DMS114 treated with DMSO at 0.1 percent for 48 hours (cell line): Measurements from ENCODE around the gene AFMID.
A peak's percentile ranks its signal among the peaks of the same experiment; 100 is the strongest.
"Not testable (repeated sequence)": the region's sequence is repeated elsewhere in the genome, so short reads cannot be mapped to it uniquely, and the experiment has no call there.

Experiments used
- DNase-seq: peaks from one replicate; lab custom pipeline; 2025; ENCODE audit not compliant: unreplicated experiment; lab: John Stamatoyannopoulos, UW

Gene AFMID, protein sequence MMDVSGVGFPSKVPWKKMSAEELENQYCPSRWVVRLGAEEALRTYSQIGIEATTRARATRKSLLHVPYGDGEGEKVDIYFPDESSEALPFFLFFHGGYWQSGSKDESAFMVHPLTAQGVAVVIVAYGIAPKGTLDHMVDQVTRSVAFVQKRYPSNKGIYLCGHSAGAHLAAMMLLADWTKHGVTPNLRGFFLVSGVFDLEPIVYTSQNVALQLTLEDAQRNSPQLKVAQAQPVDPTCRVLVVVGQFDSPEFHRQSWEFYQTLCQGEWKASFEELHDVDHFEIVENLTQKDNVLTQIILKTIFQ

DNA sequence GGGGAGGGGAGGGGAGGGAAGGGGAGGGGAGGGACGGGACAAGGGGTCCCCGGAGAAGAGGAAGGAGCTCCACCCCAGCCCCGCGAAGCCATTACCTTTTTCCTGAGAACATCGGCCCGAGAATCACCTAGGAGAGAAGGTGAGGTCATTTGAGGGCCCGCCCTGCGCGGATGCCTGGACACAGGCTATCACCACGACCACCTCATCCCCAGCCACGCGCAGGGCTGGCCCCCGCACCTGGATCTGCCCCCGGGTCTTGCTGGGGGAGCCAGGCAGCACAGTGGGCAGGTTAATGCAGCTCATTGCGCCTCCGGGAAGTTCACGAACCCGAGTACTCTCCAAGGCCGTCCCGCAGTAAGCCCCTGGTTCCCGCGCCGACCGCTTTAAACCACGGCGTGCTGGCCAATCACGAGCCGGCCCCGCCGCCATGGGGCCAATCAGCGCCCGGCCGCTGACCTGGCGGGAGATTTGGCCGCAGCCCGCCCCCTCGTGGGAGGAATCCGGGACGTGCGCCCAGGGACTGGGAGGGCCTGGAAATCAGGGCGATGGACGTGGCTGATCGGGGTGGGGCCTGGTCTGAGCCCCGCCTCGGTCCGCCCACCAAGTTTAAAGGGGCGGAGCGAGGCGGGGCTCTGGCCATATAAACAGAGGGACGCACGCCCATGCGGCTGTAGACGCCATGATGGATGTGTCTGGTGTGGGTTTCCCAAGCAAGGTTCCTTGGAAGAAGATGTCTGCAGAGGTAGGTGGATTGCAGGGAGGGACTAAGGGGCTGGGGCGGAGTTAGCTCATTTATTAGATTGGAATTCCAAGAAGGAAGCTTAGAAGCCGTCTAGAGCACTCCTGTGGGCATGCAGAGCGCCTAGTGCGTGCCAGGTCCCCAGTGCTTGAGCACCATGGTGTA, at the start of gene AFMID, which contains the start of gene TK1:
Gene AFMID (plus strand): TSS at position 671 of the 904 bp plus-strand sequence. CDS start 9 bp downstream, at position 680.
Gene TK1 (minus strand): TSS at position 361 of the 904 bp plus-strand sequence. CDS start 58 bp downstream, at position 303.
- DNase-seq: peak; percentile 90

GRCh38 chr17:78137392-78138203, 49.6 kb upstream of the AFMID start:
- no peak for DNase-seq

DNA sequence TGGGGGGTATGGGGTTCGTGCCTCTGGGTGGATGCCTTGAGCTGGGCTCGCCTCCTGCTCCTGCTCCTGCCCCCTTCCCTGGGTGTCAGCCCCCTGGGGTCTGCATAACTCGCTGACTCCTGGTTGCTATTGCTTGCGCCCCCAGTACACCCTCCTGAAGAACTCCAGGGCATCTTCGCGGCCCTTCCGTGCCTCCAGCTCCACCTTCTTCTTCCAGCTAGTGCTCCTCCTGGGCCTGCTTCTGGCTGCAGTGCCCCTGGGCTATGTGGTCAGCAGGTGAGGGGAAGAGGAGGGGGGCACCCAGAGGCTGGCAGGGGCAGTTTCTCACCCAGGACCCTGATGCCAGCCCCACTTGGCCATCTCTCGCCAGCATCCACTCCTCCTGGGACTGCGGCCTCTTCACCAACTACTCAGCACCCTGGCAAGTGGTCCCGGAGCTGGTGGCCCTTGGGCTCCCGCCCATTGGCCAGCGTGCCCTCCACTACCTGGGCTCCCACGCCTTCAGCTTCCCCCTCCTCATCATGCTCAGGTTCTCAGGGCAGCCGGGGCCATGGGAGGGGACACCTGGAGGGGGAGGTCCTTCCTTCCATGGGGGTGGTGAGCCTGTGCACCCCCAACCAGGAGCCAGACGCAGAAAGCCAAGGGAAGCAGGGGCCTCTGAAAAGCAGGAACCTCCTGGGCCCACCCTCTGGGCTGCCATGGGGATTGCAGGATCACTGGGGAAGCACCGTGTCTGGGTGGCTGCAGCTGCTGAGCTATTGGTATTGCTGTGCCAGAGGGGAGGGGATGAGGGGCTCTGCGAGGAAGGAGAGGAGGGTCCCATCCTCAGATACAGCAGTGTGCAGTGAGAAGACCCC, 48.7 kb upstream of the AFMID start:
- no peak for DNase-seq

- DNase-seq: not testable (repeated sequence)
Observed at GRCh38 chr17:78139861-78140168, 47.3 kb upstream of the AFMID start.

- peak; percentile 89 for DNase-seq
Observed at GRCh38 chr17:78140169-78141051, 46.8 kb upstream of the AFMID start.

DNA sequence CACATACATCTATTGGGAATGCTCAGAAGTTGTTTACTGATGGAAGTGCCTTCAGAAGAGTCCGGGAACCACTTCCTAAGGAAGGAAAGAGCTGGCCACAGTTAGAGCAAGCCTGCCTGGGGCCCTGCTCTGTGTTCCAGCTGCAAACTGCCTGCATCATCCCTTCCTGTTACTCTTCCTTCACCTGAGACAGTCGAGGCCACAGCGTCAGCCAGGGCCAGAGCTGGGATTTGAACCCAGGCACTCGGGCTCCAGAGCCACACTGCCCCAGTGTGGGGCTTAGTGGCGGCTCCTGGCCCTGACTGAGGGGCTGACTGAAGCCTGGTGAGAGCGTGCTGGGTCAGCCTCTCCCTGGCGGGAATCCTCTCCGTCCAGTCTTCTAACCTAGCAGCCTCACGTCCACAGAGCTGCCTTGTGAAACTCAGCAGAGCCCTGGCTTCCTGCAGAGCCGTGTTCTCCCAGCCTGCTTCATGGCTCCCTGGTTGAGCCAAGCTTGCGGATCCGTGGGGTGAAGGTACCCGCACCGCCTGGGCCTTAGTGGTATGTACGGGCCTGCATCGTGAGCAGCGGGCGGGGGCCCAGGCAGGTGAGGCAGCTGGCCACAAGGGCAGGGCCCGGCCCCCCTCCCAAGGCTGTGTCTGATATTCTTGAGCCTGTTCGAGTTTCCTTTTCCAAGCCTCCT, 45.6 kb upstream of the AFMID start:
- no peak for DNase-seq

DNA sequence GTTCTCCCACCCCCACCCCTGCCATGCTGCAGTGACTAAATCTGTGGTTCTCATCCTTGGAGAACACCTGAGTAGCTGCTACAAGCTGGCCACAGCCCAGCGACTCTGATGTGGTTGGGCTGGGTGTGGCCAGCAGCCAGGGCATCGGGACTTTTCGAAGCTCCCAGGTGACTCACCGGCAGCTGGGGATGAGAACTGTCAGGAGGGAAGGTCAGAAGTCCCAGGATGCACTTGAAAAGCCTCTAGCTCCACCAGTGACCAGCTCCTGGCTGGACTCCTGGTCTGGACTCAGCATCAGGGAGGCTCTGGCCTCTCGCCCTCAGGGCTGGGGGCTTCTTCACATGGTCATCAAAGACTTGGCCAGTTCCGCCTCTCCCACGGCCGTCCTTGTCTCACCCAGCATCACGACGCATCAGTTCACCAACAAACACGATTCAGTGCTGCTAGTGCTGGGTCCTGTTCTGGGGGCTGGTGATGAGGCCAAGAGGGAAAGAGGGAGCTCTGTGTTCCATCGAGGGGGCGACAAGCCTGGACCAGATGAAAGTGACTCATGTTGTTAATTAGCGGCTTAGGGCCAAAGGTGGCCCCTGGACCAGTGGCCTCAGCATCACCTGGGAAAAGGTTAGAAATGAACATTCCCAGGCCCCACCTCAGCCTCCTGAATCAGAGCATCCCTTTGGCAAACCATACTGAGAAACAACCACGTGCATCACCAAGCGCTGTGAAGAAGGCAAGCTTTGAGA, 44.9 kb upstream of the AFMID start:
- no peak for DNase-seq

DNA sequence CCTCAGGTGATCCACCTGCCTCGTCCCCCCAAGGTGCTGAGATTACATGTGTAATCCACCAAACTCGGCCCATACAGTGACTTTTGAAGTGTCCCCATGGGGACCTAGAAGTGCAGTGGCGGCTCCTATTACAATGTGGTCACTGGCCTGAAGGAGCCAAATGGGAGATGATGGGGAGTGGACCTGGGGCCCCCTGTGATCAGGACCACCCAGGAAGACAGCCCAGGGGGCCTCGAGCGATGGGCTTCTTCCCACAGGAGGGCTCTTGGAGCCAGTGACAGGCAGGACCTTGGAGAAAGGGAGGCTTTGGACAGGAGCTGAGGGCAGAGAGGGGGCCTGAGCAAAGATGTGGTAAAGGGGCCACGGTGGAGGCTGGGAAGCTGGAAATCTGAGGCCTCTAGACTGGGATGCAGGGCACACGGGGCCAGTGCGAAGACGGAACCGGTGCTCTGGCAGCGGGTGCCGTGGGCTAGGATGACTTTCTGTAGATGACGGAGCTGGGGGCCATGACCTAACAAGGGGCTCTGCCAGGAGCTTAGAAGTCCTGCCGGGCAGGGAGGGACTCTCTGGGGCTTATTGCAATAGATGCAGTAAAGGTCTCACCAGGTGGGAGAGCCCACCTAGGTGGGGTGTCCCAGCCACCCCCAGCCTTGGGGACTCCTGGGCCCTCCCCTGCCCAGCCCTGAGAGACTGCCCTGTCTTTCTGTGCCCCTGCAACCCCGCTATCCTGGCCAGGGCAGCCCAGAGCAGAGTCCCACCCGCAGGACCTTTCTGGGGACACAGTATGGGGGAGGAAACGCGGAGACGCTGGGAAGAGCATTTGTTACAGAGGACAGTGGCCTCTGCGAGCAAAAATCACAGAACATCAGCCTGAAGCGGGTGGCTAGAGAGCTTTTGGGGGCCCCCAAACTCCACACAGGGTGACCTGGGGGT, 43.7 kb upstream of the AFMID start:
- no peak for DNase-seq

- DNase-seq: no peak
Observed at GRCh38 chr17:78144147-78144719, 42.9 kb upstream of the AFMID start.

- DNase-seq: no peak
Observed at GRCh38 chr17:78144736-78145641, 42.2 kb upstream of the AFMID start.

DNA sequence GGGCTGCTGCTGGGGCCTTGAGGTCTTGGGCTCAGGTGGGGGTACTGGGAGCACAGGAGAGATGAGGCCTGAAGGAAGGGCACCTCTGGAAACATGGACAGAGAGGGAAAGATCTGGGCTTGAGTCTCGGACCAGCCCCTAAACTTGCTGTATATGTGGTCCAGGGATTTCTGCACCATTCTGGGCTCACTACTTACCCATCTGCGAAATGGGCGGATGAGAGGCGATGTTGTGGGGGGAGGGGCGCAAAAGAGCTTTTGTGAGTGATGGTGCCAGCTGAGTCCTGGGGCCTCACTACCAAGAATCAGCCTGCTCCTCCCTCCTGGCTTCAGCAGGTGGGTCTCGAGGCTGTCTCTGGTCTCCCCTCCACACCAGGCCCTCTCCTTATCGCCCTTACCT, 40.7 kb upstream of the AFMID start:
- DNase-seq: no peak

DNA sequence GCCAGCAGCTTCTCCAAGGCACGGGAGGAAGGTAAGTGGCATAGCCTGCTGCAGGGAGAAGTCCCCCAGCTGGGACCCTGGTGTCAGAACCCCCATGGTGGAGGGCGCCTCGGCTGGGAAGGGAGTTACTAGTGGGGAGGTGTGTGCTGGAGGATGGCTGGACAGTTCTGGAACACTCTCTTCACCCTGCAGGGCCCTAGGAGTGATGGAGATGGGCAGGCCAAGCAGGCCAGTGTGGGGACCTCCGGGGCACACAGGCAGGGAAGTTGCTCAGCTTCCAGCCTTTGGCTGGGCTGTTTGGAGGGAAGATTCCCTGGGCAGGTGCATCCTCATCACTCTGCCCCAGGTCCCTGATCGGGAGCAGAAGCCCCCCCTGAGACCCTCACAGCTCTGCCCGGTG, 40.3 kb upstream of the AFMID start:
- DNase-seq: no peak

DNA sequence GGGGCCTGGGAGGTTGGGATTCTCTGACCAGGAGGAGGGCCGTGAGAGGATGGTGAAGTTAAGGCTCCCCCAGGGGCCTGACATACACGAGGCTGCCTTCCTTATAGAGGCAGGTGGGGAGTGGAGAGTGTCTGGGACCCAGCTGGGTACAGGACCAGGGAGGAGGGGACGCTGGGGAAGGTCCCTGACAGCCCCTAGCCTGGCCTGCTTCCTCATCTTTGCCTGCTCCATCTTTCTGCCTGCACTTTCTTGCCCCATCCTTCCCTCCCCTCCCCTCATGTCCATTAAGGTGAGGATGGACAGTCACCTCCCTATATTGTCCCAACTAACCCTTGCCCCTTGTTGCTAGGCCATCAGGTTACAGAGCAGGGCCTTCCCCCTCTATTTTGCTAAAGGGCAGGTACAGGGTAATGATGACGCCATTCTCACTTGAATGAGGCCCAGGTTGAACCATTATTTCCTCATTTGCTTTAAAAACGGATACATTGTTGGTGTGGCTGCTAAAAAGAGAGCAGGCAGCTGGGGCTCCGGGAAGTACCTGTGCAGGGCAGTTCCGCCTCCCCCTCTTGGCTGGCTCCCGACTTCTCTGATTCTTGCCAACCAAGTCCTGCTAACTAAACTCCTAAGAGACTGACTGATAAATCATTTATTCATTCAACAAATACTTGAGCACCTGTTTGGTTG, 39.7 kb upstream of the AFMID start:
- DNase-seq: no peak

DNA sequence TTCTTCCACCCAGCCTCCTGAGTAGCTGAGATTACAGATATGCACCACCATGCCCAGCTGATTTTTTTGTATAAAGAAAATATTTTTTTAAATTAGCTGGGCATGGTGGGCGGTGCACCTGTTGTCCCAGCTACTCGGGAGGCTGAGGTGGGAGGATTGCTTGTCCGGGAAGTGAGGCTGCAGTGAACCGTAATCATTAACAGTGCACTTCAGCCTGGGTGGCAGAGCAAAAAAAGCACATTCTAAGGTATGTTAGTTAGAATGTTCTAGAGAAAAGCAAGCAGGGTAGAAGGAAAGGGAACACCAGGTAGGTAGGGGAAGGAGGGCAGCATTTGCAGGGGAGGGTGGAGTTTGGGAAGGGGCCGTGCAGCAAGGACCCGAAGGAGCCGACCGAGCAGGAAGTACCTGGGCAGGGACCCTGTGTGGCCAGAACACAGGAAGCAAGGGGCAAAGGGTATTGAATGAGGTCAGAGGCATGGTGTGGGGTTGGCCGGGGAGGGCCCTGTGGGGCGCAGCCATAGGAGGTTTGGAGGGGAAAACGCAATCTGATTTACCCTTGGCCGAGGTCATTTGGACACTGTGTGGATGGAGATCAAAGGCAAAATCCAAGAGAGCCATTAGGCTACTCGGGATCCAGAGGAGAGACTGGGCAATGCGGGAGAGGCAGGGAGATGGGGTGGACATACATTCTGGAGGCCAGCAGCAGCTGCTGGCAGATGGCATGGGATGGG, 38.7 kb upstream of the AFMID start:
- no peak for DNase-seq
